HG03442 (cell line): ENCODE data around the gene UTY.
A peak's percentile ranks its signal among the peaks of the same experiment; 100 is the strongest.

Experiments used
- ATAC-seq: cut with Tn5 transposase; IDR thresholded peaks from one replicate; pipeline ENCODE4 v1.9.1; 2021; ENCODE audit warnings: mild to moderate bottlenecking, moderate library complexity; ENCODE audit not compliant: unreplicated experiment

UTY gene

GRCh38 chrY:13416869-13417661 is 62.8 kb downstream of the UTY start:
- peak; percentile 85 for ATAC-seq

GRCh38 chrY:13415556-13415955 is 64.3 kb downstream of the UTY start:
- no peak for ATAC-seq

GRCh38 chrY:13398876-13399275 is 81.0 kb downstream of the UTY start:
- no peak for ATAC-seq

GRCh38 chrY:13381110-13381683 is 98.6 kb downstream of the UTY start:
- ATAC-seq: peak; percentile 76

- ATAC-seq: no peak
These were observed 108.7 kb downstream of the UTY start for GRCh38 chrY:13370868-13371800.

- no peak for ATAC-seq
These were observed 109.6 kb downstream of the UTY start for GRCh38 chrY:13370245-13370644.

- no peak for ATAC-seq
These were observed 111.4 kb downstream of the UTY start for GRCh38 chrY:13368513-13368845.

GRCh38 chrY:13363641-13364040 is 116.2 kb downstream of the UTY start:
- ATAC-seq: no peak

- ATAC-seq: no peak
These were observed 117.2 kb downstream of the UTY start for GRCh38 chrY:13362662-13363061.

- ATAC-seq: no peak
These were observed 117.9 kb downstream of the UTY start for GRCh38 chrY:13361656-13362636.

- no peak for ATAC-seq
These were observed 128.4 kb downstream of the UTY start for GRCh38 chrY:13351443-13351842.

GRCh38 chrY:13347106-13347505 is 132.7 kb downstream of the UTY start:
- no peak for ATAC-seq

GRCh38 chrY:13345549-13345948 is 134.3 kb downstream of the UTY start:
- no peak for ATAC-seq

GRCh38 chrY:13343307-13343946 is 136.4 kb downstream of the UTY start:
- no peak for ATAC-seq

GRCh38 chrY:13339939-13340338 is 139.9 kb downstream of the UTY start:
- no peak for ATAC-seq

GRCh38 chrY:13339381-13339780 is 140.5 kb downstream of the UTY start:
- no peak for ATAC-seq

GRCh38 chrY:13338711-13339110 is 141.1 kb downstream of the UTY start:
- ATAC-seq: no peak

GRCh38 chrY:13337934-13338333 is 141.9 kb downstream of the UTY start:
- no peak for ATAC-seq

GRCh38 chrY:13333791-13334190 is 146.0 kb downstream of the UTY start:
- ATAC-seq: no peak

GRCh38 chrY:13330651-13331050 is 149.2 kb downstream of the UTY start:
- no peak for ATAC-seq
